HepG2 (cell line): ENCODE results near the gene ANKS1B. TPM values are rescaled to one million over a fixed set of nuclear protein-coding genes. Genes with fewer than 3 reads are reported as not detected.

Experiments used
- ATAC-seq: fragments of 200-7000 bp; cut with Tn5 transposase; 3 replicates; pipeline ENCODE4 v1.9.1; 2020; ENCODE audit warnings: mild to moderate bottlenecking, moderate library complexity
- BruUV-seq: library from RNA; stranded (reverse); fragments of 400-500 nt; replicated peaks from 2 replicates; lab custom pipeline; 2021; lab: Mats Ljungman, UMichigan
- CTCF ChIA-PET: fragments of 300-600 bp; formaldehyde crosslinking; extraction: SDS; loops from one replicate; lab custom pipeline; 2021; ENCODE audit warnings: low total read pairs, inconsistent platforms, low intra/inter-chr PET ratio; lab: Yijun Ruan, JAX
- POLR2A ChIA-PET: fragments of 350-600 bp; sonication (Branson Sonifier 250); formaldehyde crosslinking; loops from one replicate; lab custom pipeline; 2020; ENCODE audit warnings: antibody characterized with exemption, inconsistent platforms; lab: Yijun Ruan, JAX
- DNase-seq: peaks from one replicate; pipeline ENCODE4 v3.0.0-alpha.2; 2015; ENCODE audit warnings: low spot score
- FAIRE-seq: peaks from 3 replicates; lab custom pipeline; 2011; peaks lifted over from hg19 to GRCh38; lab: Jason Lieb, UNC
- H2AFZ ChIP-seq: one replicate; pipeline ENCODE4 v1.6.1; 2011; ENCODE audit warnings: low read length, inconsistent platforms
- H3K27ac ChIP-seq: fragments of 300-600 bp; 3 replicates; pipeline ENCODE4 v1.8.0; 2011; ENCODE audit warnings: mixed run types, mild to moderate bottlenecking, mixed read lengths, low read length, inconsistent platforms; ENCODE audit not compliant: insufficient read depth; ENCODE audit errors: extremely low read length
- H3K27me3 ChIP-seq, 2 experiments: fragments of 200-600 bp in 1 of 2; 2 replicates in 1 of 2; 3 replicates in 1 of 2; pipeline versions ENCODE4 v1.6.0 to v1.8.0; 2011; ENCODE audit warnings: low read length in 2 of 2, mild to moderate bottlenecking in 2 of 2, moderate library complexity in 2 of 2, inconsistent platforms in 1 of 2; ENCODE audit not compliant: insufficient read depth in 2 of 2, control insufficient read depth in 1 of 2
- H3K36me3 ChIP-seq, 2 experiments: fragments of 200-600 bp in 1 of 2; replicated peaks in 1 of 2; 2 replicates in 1 of 2; 3 replicates in 1 of 2; pipeline versions ENCODE4 v1.5.1 to v1.8.0; 2011; ENCODE audit warnings: low read length in 2 of 2, inconsistent platforms in 1 of 2; ENCODE audit not compliant: insufficient read depth in 2 of 2, control insufficient read depth in 1 of 2
- H3K4me1 ChIP-seq: 2 replicates; pipeline ENCODE4 v1.5.1; 2012; ENCODE audit warnings: low read length, inconsistent platforms; ENCODE audit not compliant: insufficient read depth
- H3K4me2 ChIP-seq: 2 replicates; pipeline ENCODE4 v1.6.0; 2011; ENCODE audit warnings: low read depth, low read length, inconsistent platforms
- H3K4me3 ChIP-seq, 3 experiments: fragments of 200-600 bp in 1 of 3; sonication (generic), shearing (Covaris generic) in 1 of 3; replicated peaks in 1 of 3; 2 replicates each; pipeline ENCODE4 v1.5.1; 2011 to 2016; ENCODE audit warnings: low read length in 3 of 3, inconsistent platforms in 2 of 3, low read depth in 2 of 3, mild to moderate bottlenecking in 2 of 3, control low read depth in 1 of 3, mixed read lengths in 1 of 3; ENCODE audit not compliant: insufficient read depth in 1 of 3
- H3K79me2 ChIP-seq: one replicate; pipeline ENCODE4 v1.6.1; 2011; ENCODE audit warnings: low read length, inconsistent platforms; ENCODE audit not compliant: insufficient read depth
- H3K9ac ChIP-seq: 2 replicates; pipeline ENCODE4 v1.6.0; 2011; ENCODE audit warnings: mild to moderate bottlenecking, low read depth, low read length, inconsistent platforms; ENCODE audit not compliant: insufficient read depth
- H3K9me3 ChIP-seq: 2 replicates; pipeline ENCODE4 v1.5.1; 2012; ENCODE audit warnings: mild to moderate bottlenecking, low read length
- H4K20me1 ChIP-seq: 2 replicates; pipeline ENCODE4 v1.6.0; 2011; ENCODE audit warnings: inconsistent platforms, mild to moderate bottlenecking, low read length, moderate library complexity; ENCODE audit not compliant: insufficient read depth
- NCOR1 ChIP-seq: fragments of 200-600 bp; sonication (generic); IDR thresholded peaks from 2 replicates; pipeline ENCODE4 v1.7.0; 2017; ENCODE audit warnings: antibody characterized with exemption, low read length, borderline replicate concordance
- POGZ ChIP-seq: sonication (generic); formaldehyde crosslinking; IDR thresholded peaks from 2 replicates; pipeline ENCODE4 v1.4.0; 2020; ENCODE audit warnings: mild to moderate bottlenecking, missing genetic modification reagents
- TEAD2 ChIP-seq: sonication (generic); formaldehyde crosslinking; IDR thresholded peaks from 2 replicates; pipeline ENCODE4 v1.9.0; 2021; ENCODE audit warnings: missing genetic modification reagents
- ZNF546 ChIP-seq: sonication (generic); formaldehyde crosslinking; conservative IDR thresholded peaks from 2 replicates; pipeline ENCODE4 v1.8.1; 2023; ENCODE audit warnings: mild to moderate bottlenecking, missing genetic modification reagents
- ZNF557 ChIP-seq: sonication (generic); formaldehyde crosslinking; IDR thresholded peaks from 2 replicates; pipeline ENCODE4 v1.4.0; 2020; ENCODE audit warnings: missing genetic modification reagents
- ZNF615 ChIP-seq: sonication (generic); formaldehyde crosslinking; IDR thresholded peaks from 2 replicates; pipeline ENCODE4 v1.5.0; 2020; ENCODE audit warnings: mild to moderate bottlenecking, missing genetic modification reagents, borderline replicate concordance
- ZNF616 ChIP-seq: sonication (generic); formaldehyde crosslinking; IDR thresholded peaks from 2 replicates; pipeline ENCODE4 v1.5.0; 2020; ENCODE audit warnings: low read depth, mild to moderate bottlenecking, missing genetic modification reagents
- ZNF766 ChIP-seq: sonication (generic); formaldehyde crosslinking; IDR thresholded peaks from 2 replicates; pipeline ENCODE4 v1.5.0; 2020; ENCODE audit warnings: missing genetic modification reagents, borderline replicate concordance
- WGBS: methylation state at CpG from one replicate; pipeline ENCODE4 v1.1.6; 2017; ENCODE audit warnings: low lambda C conversion rate; 5-methylcytosine and 5-hydroxymethylcytosine counted together
- in situ Hi-C: cut with HindIII; loops from 2 replicates; pipeline ENCODE4 v1.10.0; 2017; ENCODE audit warnings: low pct_unique_long_range_greater_than_20kb; ENCODE audit not compliant: extremely low pct_ligation_motif_present
- intact Hi-C: fragments of 100-400 bp; cut with micrococcal nuclease; formaldehyde crosslinking; loops from one replicate; pipeline ENCODE4 v1.10.0; 2022; ENCODE audit not compliant: unreplicated experiment
- polyA plus RNA-seq, 8 experiments: library from polyadenylated mRNA; depleted of rRNA in 3 of 8; stranded (reverse) in 7 of 8; unstranded in 1 of 8; fragments of >200 nt; fragmentation: Illumina TruSeq in 4 of 8; extraction: Trizol in 4 of 8; gene quantifications; 2 replicates each; pipeline versions ENCODE4 v1.2.1 to v1.2.3, GENCODE V29; 2011 to 2016; ENCODE audit warnings: low read depth in 4 of 8, missing spikeins in 1 of 8, mixed read lengths in 1 of 8; ENCODE audit not compliant: insufficient read depth in 1 of 8
- total RNA-seq, 5 experiments: library from RNA; depleted of rRNA; stranded (reverse); fragments of >200 nt; fragmentation: Illumina TruSeq; extraction: Trizol; gene quantifications; 2 replicates each; pipeline ENCODE4 v1.2.3, GENCODE V29; 2016; ENCODE audit warnings: low read depth in 1 of 5
- TF ChIP-seq, protein P1 (sequence below): IDR thresholded peaks from 2 replicates; pipeline ENCODE4 v1.6.1; 2016; ENCODE audit warnings: low read depth, borderline replicate concordance
- TF ChIP-seq, protein P2 (sequence below): sonication (generic); formaldehyde crosslinking; IDR thresholded peaks from 2 replicates; pipeline ENCODE4 v1.8.0; 2022; ENCODE audit warnings: mild to moderate bottlenecking, missing genetic modification reagents
- TF ChIP-seq, protein P3 (sequence below): sonication (generic); formaldehyde crosslinking; IDR thresholded peaks from 2 replicates; pipeline ENCODE4 v1.4.0; 2020; ENCODE audit warnings: mild to moderate bottlenecking, low read depth, missing genetic modification reagents
- TF ChIP-seq, protein P4 (sequence below): fragments of 450-650 bp; IDR thresholded peaks from 2 replicates; pipeline ENCODE4 v1.6.1; 2016

ANKS1B gene
- total and polyA plus RNA-seq, 2 of the 13 experiments (the other 11 are each of a cell fraction or from before 2014, with no cell fraction given): 0.15 TPM; not detected in 1

DNA sequence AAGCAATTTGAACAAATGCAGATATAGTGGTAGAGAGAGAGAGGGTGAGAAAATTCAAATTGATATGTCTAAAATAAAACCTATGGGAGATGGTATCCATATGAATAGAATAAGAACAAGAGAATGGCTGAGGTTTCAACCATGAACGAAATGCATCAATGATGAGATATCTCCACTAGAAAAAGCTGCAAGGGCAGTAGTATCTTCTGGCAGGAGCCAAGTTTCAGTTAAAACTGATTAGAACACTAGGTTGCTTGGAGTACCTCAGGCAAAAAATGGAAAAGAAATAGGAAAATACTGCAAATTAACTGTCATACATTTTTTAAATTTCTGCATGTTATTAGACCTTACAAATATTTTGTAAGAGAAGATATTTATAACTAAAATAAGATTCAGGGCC is 151.3 kb downstream of the ANKS1B start:
- H3K9me3 ChIP-seq: no peaks in the 10 kb centered on the region
- in situ Hi-C loops (no loop called here), intact Hi-C loops (no loop called here)
- H3K27me3 ChIP-seq: no peaks in the 10 kb centered on the region
- no peak for ATAC-seq
- H3K36me3 ChIP-seq: no peaks in the 10 kb centered on the region
- H3K79me2 ChIP-seq: no peaks in the 10 kb centered on the region
- 0% methylated on average over 1 of the region's 1 CpG for WGBS
- POLR2A ChIA-PET: no interaction called here
- TF ChIP-seq ZNF615: no peak
- TF ChIP-seq POGZ (CRISPR knock-in tag): no peak
- no peak for TF ChIP-seq ZNF546 (CRISPR knock-in tag)
- TF ChIP-seq, protein P1, sequence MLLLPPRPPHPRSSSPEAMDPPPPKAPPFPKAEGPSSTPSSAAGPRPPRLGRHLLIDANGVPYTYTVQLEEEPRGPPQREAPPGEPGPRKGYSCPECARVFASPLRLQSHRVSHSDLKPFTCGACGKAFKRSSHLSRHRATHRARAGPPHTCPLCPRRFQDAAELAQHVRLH (CRISPR knock-in tag): no peak
- TF ChIP-seq, protein P2, sequence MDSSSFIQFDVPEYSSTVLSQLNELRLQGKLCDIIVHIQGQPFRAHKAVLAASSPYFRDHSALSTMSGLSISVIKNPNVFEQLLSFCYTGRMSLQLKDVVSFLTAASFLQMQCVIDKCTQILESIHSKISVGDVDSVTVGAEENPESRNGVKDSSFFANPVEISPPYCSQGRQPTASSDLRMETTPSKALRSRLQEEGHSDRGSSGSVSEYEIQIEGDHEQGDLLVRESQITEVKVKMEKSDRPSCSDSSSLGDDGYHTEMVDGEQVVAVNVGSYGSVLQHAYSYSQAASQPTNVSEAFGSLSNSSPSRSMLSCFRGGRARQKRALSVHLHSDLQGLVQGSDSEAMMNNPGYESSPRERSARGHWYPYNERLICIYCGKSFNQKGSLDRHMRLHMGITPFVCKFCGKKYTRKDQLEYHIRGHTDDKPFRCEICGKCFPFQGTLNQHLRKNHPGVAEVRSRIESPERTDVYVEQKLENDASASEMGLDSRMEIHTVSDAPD (CRISPR knock-in tag): no peak
- TF ChIP-seq, protein P3, sequence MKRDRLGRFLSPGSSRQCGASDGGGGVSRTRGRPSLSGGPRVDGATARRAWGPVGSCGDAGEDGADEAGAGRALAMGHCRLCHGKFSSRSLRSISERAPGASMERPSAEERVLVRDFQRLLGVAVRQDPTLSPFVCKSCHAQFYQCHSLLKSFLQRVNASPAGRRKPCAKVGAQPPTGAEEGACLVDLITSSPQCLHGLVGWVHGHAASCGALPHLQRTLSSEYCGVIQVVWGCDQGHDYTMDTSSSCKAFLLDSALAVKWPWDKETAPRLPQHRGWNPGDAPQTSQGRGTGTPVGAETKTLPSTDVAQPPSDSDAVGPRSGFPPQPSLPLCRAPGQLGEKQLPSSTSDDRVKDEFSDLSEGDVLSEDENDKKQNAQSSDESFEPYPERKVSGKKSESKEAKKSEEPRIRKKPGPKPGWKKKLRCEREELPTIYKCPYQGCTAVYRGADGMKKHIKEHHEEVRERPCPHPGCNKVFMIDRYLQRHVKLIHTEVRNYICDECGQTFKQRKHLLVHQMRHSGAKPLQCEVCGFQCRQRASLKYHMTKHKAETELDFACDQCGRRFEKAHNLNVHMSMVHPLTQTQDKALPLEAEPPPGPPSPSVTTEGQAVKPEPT (CRISPR knock-in tag): no peak
- TF ChIP-seq ZNF616 (CRISPR knock-in tag): no peak
- no peak for TF ChIP-seq TEAD2 (CRISPR knock-in tag)
- TF ChIP-seq ZNF557: no peak
- TF ChIP-seq NCOR1: no peak
- TF ChIP-seq ZNF766 (CRISPR knock-in tag): no peak
- TF ChIP-seq, protein P4, sequence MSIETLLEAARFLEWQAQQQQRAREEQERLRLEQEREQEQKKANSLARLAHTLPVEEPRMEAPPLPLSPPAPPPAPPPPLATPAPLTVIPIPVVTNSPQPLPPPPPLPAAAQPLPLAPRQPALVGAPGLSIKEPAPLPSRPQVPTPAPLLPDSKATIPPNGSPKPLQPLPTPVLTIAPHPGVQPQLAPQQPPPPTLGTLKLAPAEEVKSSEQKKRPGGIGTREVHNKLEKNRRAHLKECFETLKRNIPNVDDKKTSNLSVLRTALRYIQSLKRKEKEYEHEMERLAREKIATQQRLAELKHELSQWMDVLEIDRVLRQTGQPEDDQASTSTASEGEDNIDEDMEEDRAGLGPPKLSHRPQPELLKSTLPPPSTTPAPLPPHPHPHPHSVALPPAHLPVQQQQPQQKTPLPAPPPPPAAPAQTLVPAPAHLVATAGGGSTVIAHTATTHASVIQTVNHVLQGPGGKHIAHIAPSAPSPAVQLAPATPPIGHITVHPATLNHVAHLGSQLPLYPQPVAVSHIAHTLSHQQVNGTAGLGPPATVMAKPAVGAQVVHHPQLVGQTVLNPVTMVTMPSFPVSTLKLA: no peak
- no peak for FAIRE-seq
- H3K4me3 ChIP-seq: no peak overlapping the region
- CTCF ChIA-PET: no interaction called here
- no TSS peak for BruUV-seq
- no peak overlapping the region for H2AFZ ChIP-seq
- H3K4me2 ChIP-seq: no peak overlapping the region
- no peaks in the 10 kb centered on the region for H3K4me1 ChIP-seq
- no peak for DNase-seq
- no peak overlapping the region for H3K27ac ChIP-seq
- no peaks in the 10 kb centered on the region for H4K20me1 ChIP-seq
- H3K9ac ChIP-seq: no peak overlapping the region
